HG03196 (cell line): ENCODE results near the gene ENDOV.

Experiments
- ATAC-seq: cut with Tn5 transposase; IDR thresholded peaks from one replicate; pipeline ENCODE4 v1.9.1; 2021; ENCODE audit not compliant: unreplicated experiment

ENDOV gene

GRCh38 chr17:80481284-80482057 is 66.5 kb downstream of the ENDOV start:
- no peak for ATAC-seq

GRCh38 chr17:80482058-80482318 is 67.0 kb downstream of the ENDOV start:
- no peak for ATAC-seq

GRCh38 chr17:80482555-80483308 is 67.8 kb downstream of the ENDOV start:
- no peak for ATAC-seq

GRCh38 chr17:80485846-80486245 is 70.9 kb downstream of the ENDOV start:
- ATAC-seq = no peak

- no peak for ATAC-seq
Observed at GRCh38 chr17:80486692-80487091, 71.7 kb downstream of the ENDOV start.

GRCh38 chr17:80487511-80487910 is 72.5 kb downstream of the ENDOV start:
- no peak for ATAC-seq
